GM12878 (cell line): Measurements from ENCODE around the gene SLC35G6. TPM values are rescaled to one million over a fixed set of nuclear protein-coding genes. Genes with fewer than 3 reads are reported as not detected.

ENCODE experiments used
- BCL11A ChIP-seq: IDR thresholded peaks from 2 replicates; pipeline ENCODE4 v1.6.1; 2011; ENCODE audit warnings: low read depth, low read length
- CHD2 ChIP-seq: IDR thresholded peaks from 2 replicates; pipeline ENCODE4 v1.6.1; 2011; ENCODE audit warnings: low read depth, low read length, improper control_type of control experiment, borderline replicate concordance
- CTCF ChIP-seq, 3 experiments: IDR thresholded peaks in 2 of 3; conservative IDR thresholded peaks in 1 of 3; 2 replicates each; pipeline ENCODE4 v1.5.1; 2011; ENCODE audit warnings: low read depth in 3 of 3, low read length in 3 of 3, mild to moderate bottlenecking in 3 of 3, control low read depth in 2 of 3, moderate library complexity in 2 of 3, inconsistent platforms in 1 of 3, mixed read lengths in 1 of 3; ENCODE audit not compliant: control insufficient read depth in 2 of 3, insufficient read depth in 1 of 3; ENCODE audit errors: extremely low read depth in 1 of 3
- EED ChIP-seq: sonication (generic); IDR thresholded peaks from 2 replicates; pipeline ENCODE4 v1.6.1; 2016; ENCODE audit warnings: antibody characterized with exemption, low read depth
- EP300 ChIP-seq, 2 experiments: fragments of 150-350 bp in 1 of 2; IDR thresholded peaks; 2 replicates each; pipeline ENCODE4 v1.6.1; 2011 to 2012; ENCODE audit warnings: low read depth in 2 of 2, low read length in 2 of 2, borderline replicate concordance in 1 of 2, improper control_type of control experiment in 1 of 2, inconsistent platforms in 1 of 2; ENCODE audit not compliant: control insufficient read depth in 1 of 2
- EZH2 ChIP-seq: IDR thresholded peaks from 2 replicates; pipeline ENCODE4 v1.6.1; 2012; ENCODE audit warnings: low read depth, mild to moderate bottlenecking, control low read depth, inconsistent platforms, low read length, borderline replicate concordance; ENCODE audit not compliant: control insufficient read depth
- FOS ChIP-seq: IDR thresholded peaks from 3 replicates; pipeline ENCODE4 v1.6.1; 2011; ENCODE audit warnings: borderline replicate concordance; ENCODE audit not compliant: insufficient read length; ENCODE audit errors: extremely low read depth
- FOXK2 ChIP-seq: fragments of 450-650 bp; IDR thresholded peaks from 2 replicates; pipeline ENCODE4 v1.6.1; 2017; ENCODE audit warnings: mild to moderate bottlenecking, moderate library complexity
- FOXM1 ChIP-seq: IDR thresholded peaks from 2 replicates; pipeline ENCODE4 v1.6.1; 2012; ENCODE audit warnings: low read depth, mild to moderate bottlenecking, inconsistent platforms, low read length, moderate library complexity
- MLLT1 ChIP-seq: fragments of 450-650 bp; IDR thresholded peaks from 2 replicates; pipeline ENCODE4 v1.6.1; 2016; ENCODE audit warnings: mild to moderate bottlenecking
- MYB ChIP-seq: fragments of 150-350 bp; IDR thresholded peaks from 2 replicates; pipeline ENCODE4 v1.6.1; 2014; ENCODE audit warnings: mild to moderate bottlenecking, low read depth, low read length, borderline replicate concordance
- NFXL1 ChIP-seq: fragments of 450-650 bp; IDR thresholded peaks from 2 replicates; pipeline ENCODE4 v1.6.1; 2017; ENCODE audit warnings: antibody characterized with exemption, mild to moderate bottlenecking, borderline replicate concordance
- NR2F1 ChIP-seq: fragments of 450-650 bp; conservative IDR thresholded peaks from 2 replicates; pipeline ENCODE4 v1.6.1; 2017; ENCODE audit warnings: mild to moderate bottlenecking
- RELA ChIP-seq: fragments of 450-650 bp; IDR thresholded peaks from 2 replicates; pipeline ENCODE4 v1.8.0; 2014; ENCODE audit warnings: borderline replicate concordance; ENCODE audit not compliant: partially characterized antibody
- STAT1 ChIP-seq: fragments of 450-650 bp; conservative IDR thresholded peaks from 2 replicates; pipeline ENCODE4 v1.6.1; 2014; ENCODE audit warnings: antibody characterized with exemption, mild to moderate bottlenecking
- YBX1 ChIP-seq: fragments of 450-650 bp; IDR thresholded peaks from 2 replicates; pipeline ENCODE4 v1.6.1; 2016; ENCODE audit warnings: antibody characterized with exemption
- YY1 ChIP-seq: IDR thresholded peaks from 2 replicates; pipeline ENCODE4 v1.6.1; 2011; ENCODE audit warnings: low read depth, mild to moderate bottlenecking, low read length
- ZBTB11 ChIP-seq: fragments of 450-650 bp; formaldehyde crosslinking; IDR thresholded peaks from 2 replicates; pipeline ENCODE4 v1.5.0; 2022; ENCODE audit warnings: mild to moderate bottlenecking, missing genetic modification characterization
- polyA plus RNA-seq, 11 experiments: library from polyadenylated mRNA; depleted of rRNA in 4 of 11; unstranded in 6 of 11; stranded (reverse) in 5 of 11; fragments of >200 nt; fragmentation: Nextera tagmentation in 4 of 11; fragmentation: Illumina TruSeq in 1 of 11; extraction: Ambion mirVana in 4 of 11; extraction: Trizol in 1 of 11; gene quantifications; 1 replicate in 1 of 11; 2 replicates in 10 of 11; pipeline versions ENCODE4 v1.2.1 to v1.2.3, GENCODE V29; 2011 to 2016; ENCODE audit warnings: inconsistent platforms in 2 of 11, missing spikeins in 2 of 11, low read depth in 1 of 11
- total RNA-seq, 4 experiments: library from RNA; depleted of rRNA in 3 of 4; stranded (reverse); fragments of >200 nt in 3 of 4; fragmentation: Illumina TruSeq in 1 of 4; extraction: Trizol in 1 of 4; gene quantifications; 2 replicates each; pipeline versions ENCODE4 v1.2.1 to v1.2.3, GENCODE V29; 2013 to 2021
- TF ChIP-seq, protein P1 (sequence below): fragments of 450-650 bp; IDR thresholded peaks from 2 replicates; pipeline ENCODE4 v1.6.1; 2017; ENCODE audit warnings: mild to moderate bottlenecking, low read depth, inconsistent platforms; ENCODE audit not compliant: poor library complexity, severe bottlenecking

Gene SLC35G6
- total and polyA plus RNA-seq, 10 of the 15 experiments (the other 5 are each of a cell fraction or from before 2014, with no cell fraction given), result 0.20 TPM; not detected in 9

GRCh38 chr17:7484067-7484918 is 3.0 kb downstream of the SLC35G6 start, which contains the start of gene POLR2A (continued):
- TF ChIP-seq MLLT1, result peak; percentile 99
- no peak for TF ChIP-seq YBX1
- peak; percentile 89 for TF ChIP-seq YY1
- TF ChIP-seq CHD2, result peak; percentile 83
- TF ChIP-seq RELA, result peak; percentile 5
- TF ChIP-seq ZBTB11 (CRISPR knock-in tag), result peak; percentile 63
- 0 out of 2 replicates have a peak, but pooled peaks have one; percentile 47 for TF ChIP-seq FOXM1
- TF ChIP-seq NFXL1, result no peak
- TF ChIP-seq EED, result peak; percentile 92
- no peak for TF ChIP-seq EZH2
- peak; percentile 46; the same call in 1 of the 2 replicates for TF ChIP-seq NR2F1
- TF ChIP-seq CTCF (IDR thresholded peaks at IDR 0.05 in 2 of 3, conservative IDR thresholded peaks at IDR 0.05 in 1 of 3; ENCODE audit: control insufficient read depth in 2 of 3, extremely low read depth in 1 of 3, insufficient read depth in 1 of 3, low read depth in 3 of 3, low read length in 3 of 3), result no peak
- 0 out of 2 replicates have a peak, but pooled peaks have one; percentile 70 for TF ChIP-seq STAT1
- TF ChIP-seq EP300 (IDR thresholded peaks at IDR 0.05; ENCODE audit: borderline replicate concordance in 1 of 2, control insufficient read depth in 1 of 2, low read depth in 2 of 2, low read length in 2 of 2), result peak in 1 of 2 experiments; percentile 63; a peak in 3 of 4 replicates
- TF ChIP-seq, protein P1, sequence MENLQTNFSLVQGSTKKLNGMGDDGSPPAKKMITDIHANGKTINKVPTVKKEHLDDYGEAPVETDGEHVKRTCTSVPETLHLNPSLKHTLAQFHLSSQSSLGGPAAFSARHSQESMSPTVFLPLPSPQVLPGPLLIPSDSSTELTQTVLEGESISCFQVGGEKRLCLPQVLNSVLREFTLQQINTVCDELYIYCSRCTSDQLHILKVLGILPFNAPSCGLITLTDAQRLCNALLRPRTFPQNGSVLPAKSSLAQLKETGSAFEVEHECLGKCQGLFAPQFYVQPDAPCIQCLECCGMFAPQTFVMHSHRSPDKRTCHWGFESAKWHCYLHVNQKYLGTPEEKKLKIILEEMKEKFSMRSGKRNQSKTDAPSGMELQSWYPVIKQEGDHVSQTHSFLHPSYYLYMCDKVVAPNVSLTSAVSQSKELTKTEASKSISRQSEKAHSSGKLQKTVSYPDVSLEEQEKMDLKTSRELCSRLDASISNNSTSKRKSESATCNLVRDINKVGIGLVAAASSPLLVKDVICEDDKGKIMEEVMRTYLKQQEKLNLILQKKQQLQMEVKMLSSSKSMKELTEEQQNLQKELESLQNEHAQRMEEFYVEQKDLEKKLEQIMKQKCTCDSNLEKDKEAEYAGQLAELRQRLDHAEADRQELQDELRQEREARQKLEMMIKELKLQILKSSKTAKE, result peak; percentile 97
- peak; percentile 85; the same call in 1 of the 2 replicates for TF ChIP-seq MYB
- TF ChIP-seq FOXK2, result peak; percentile 97
- no peak for TF ChIP-seq FOS
- TF ChIP-seq BCL11A, result peak; percentile 6; the same call in 1 of the 2 replicates
